Thymus (tissue), 11 donors: Measurements from ENCODE around the gene RNF13. TPM values are rescaled to one million over a fixed set of nuclear protein-coding genes. Genes with fewer than 3 reads are reported as not detected.

Source experiments
- DNase-seq, 9 donors: peaks; one replicate each; pipeline ENCODE4 v3.0.0-alpha.2; 2013; ENCODE audit warnings: low spot score in 9 of 9, low read depth in 6 of 9, missing footprints in 1 of 9
- H3K27ac ChIP-seq, 2 donors: one replicate each; pipeline ENCODE4 v1.5.1; 2013; ENCODE audit warnings: control low read depth in 1 of 2, low read depth in 1 of 2, low read length in 1 of 2, mild to moderate bottlenecking in 1 of 2, moderate library complexity in 1 of 2
- H3K27me3 ChIP-seq, 2 donors: one replicate each; pipeline ENCODE4 v1.5.1; 2013; ENCODE audit warnings: low read length in 1 of 2; ENCODE audit not compliant: control insufficient read depth in 2 of 2, insufficient read depth in 1 of 2
- H3K36me3 ChIP-seq, 2 donors: one replicate each; pipeline ENCODE4 v1.5.1; 2013; ENCODE audit warnings: low read length in 1 of 2, mild to moderate bottlenecking in 1 of 2, moderate library complexity in 1 of 2; ENCODE audit not compliant: control insufficient read depth in 2 of 2, insufficient read depth in 2 of 2
- H3K4me1 ChIP-seq, 2 donors: one replicate each; pipeline ENCODE4 v1.5.1; 2013; ENCODE audit warnings: low read length in 2 of 2; ENCODE audit not compliant: control insufficient read depth in 2 of 2, insufficient read depth in 2 of 2
- H3K4me3 ChIP-seq, 2 donors: one replicate each; pipeline ENCODE4 v1.5.1; 2013; ENCODE audit warnings: low read length in 2 of 2, control low read depth in 1 of 2, mild to moderate bottlenecking in 1 of 2
- H3K9me3 ChIP-seq, 2 donors: one replicate each; pipeline ENCODE4 v1.5.1; 2013; ENCODE audit warnings: low read length in 1 of 2, mild to moderate bottlenecking in 1 of 2; ENCODE audit not compliant: control insufficient read depth in 2 of 2, insufficient read depth in 1 of 2
- WGBS: extraction: QIAGEN DNeasy Blood & Tissue Kit; methylation state at CpG from one replicate; pipeline ENCODE4 v1.1.7; 2013; 5-methylcytosine and 5-hydroxymethylcytosine counted together
- polyA plus RNA-seq: library from polyadenylated mRNA; stranded (reverse); fragments of 200-250 nt; gene quantifications from one replicate; pipeline ENCODE4 v1.2.3, GENCODE V29; 2013
- total RNA-seq: library from RNA; stranded (reverse); fragments of 120-200 nt; gene quantifications from one replicate; pipeline ENCODE4 v1.2.4, GENCODE V29; 2013
- donor health status: healthy.

The RNF13 gene
- total and polyA plus RNA-seq, 2 donors = 53.3 to 57.2 TPM

DNA sequence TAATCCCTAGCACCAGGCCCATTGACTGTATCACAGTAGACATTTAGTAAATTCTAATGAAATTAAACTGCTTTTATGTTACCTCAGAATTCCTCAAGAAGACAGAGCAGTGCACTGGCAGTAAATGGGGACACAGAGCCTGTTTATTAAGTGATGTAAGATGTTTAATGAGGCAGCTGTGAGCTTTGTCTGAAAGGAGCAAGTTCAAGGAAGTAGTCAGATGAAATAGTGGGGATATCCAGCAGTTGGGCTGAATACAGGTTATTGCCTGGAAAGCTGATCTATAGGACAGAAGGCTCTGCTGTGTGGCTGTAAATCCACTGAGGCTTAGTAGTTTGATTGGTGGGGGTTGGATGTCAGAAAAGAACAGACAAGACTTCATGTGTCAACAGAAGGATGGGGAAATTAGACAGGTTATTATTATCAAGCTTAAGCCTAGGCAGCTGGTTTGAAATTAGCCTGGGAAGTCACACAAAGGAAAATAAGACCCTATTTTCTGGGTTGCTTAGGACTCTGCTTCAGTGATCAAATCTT lies 95.5 kb downstream of the RNF13 start:
- H3K36me3 ChIP-seq = peaks cover 0 to 1% of the 10 kb centered on the region in 2 donors
- H3K9me3 ChIP-seq = no peaks in the 10 kb centered on the region
- no peak overlapping the region for H3K27ac ChIP-seq
- H3K27me3 ChIP-seq = no peaks in the 10 kb centered on the region
- no peaks in the 10 kb centered on the region for H3K4me1 ChIP-seq
- H3K4me3 ChIP-seq = no peak overlapping the region
- no peak for DNase-seq

DNA sequence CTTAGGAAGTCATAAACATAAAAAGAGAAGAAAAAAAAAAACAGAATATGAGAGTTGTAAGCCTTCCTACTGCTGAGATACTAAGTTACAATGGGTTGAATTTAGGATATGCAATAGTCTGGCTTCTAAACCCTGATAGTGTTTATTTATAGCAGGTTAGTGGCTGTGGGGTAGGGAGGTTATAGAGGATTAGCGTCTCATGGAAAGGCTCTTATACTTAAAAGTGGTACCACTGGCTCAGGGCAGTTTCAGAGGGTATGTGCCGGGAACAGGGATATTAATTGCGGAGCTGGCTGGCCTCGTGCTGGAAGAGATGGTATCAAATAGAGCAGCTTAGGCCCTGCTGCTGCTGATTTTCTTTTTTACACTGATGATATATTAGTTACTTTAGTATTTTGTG lies 96.9 kb downstream of the RNF13 start:
- Histone ChIP-seq H3K9me3 (no peaks in the 10 kb centered on the region), H3K27ac (no peak overlapping the region), H3K4me3 (no peak overlapping the region), H3K36me3 (peaks cover 0 to 4% of the 10 kb centered on the region in 2 donors), H3K27me3 (no peaks in the 10 kb centered on the region), H3K4me1 (no peaks in the 10 kb centered on the region)
- WGBS = 99% methylated on average over 4 of the region's 4 CpGs
- no peak for DNase-seq

DNA sequence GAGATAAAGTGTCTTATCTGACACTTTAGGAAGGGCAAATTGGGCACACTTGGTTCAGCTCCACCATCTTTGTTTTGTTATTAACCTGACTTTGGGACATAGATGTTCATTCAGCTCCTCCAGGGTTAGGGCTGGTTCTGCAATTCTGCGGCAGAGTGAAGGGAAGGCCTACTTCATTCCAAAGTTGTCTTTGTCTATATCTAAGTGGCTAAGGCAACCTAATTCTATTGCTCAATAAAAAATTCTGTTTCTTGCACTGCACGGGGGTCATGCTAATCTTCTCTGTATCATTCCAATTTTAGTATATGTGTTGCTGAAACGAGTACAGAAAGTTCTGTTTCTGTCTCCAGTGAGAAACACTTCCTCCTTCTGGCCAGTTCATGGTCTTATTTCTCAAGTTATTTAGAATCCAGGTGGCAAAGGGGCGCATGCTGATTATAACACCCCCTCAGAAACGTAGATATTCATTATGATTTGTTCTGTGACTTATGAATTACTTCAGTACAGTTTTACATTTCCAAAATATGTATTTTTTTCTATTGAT lies 104.2 kb downstream of the RNF13 start:
- no peak overlapping the region for H3K4me3 ChIP-seq
- WGBS = 96% methylated on average over 5 of the region's 5 CpGs
- H3K27me3 ChIP-seq = no peaks in the 10 kb centered on the region
- no peaks in the 10 kb centered on the region for H3K4me1 ChIP-seq
- H3K9me3 ChIP-seq = no peaks in the 10 kb centered on the region
- no peak for DNase-seq
- peaks cover 0 to 4% of the 10 kb centered on the region in 2 donors for H3K36me3 ChIP-seq
- H3K27ac ChIP-seq = no peak overlapping the region

DNA sequence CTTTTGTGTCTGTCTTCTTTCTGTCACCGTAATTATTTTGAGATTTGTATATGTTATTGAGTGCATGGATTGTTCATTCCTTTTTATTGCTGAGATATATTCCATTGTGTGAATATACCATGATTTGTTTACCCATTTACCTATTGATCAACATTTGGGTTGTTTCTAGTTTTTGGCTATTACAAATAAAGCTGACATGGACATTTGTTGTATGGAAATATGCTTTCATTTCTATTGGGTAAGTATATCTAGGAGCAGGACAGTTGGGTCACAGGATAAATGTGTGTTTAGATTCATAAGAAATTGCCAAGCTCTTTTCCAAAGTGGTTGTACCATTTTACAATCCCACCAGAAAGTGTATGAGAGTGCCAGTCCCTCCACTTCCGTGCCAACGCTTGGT lies 106.5 kb downstream of the RNF13 start:
- H3K4me1 ChIP-seq = no peaks in the 10 kb centered on the region
- DNase-seq = no peak
- no peaks in the 10 kb centered on the region for H3K27me3 ChIP-seq
- H3K27ac ChIP-seq = no peak overlapping the region
- over 99% methylated on average over 3 of the region's 3 CpGs for WGBS
- no peak overlapping the region for H3K4me3 ChIP-seq
- no peaks in the 10 kb centered on the region for H3K9me3 ChIP-seq
- peaks cover 0 to 2% of the 10 kb centered on the region in 2 donors for H3K36me3 ChIP-seq

DNA sequence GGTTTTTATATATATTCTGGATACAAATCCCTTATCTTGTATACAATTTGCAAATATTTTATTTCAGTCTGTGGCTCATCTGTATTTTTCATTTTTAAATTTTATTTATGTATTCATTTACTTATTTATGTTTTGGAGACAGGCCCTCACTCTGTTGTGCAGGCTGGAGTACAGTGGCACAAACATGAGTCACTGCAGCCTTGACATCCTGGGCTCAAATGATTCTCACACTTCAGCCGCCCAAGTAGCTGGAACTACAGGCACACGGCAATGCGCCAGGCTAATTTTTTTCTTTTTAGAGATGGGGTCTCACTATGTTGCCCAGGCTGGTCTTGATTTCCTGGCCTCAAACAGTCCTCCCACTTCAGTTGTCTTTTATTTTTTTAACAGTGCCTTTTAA lies 107.1 kb downstream of the RNF13 start:
- WGBS = over 99% methylated on average over 3 of the region's 3 CpGs

DNA sequence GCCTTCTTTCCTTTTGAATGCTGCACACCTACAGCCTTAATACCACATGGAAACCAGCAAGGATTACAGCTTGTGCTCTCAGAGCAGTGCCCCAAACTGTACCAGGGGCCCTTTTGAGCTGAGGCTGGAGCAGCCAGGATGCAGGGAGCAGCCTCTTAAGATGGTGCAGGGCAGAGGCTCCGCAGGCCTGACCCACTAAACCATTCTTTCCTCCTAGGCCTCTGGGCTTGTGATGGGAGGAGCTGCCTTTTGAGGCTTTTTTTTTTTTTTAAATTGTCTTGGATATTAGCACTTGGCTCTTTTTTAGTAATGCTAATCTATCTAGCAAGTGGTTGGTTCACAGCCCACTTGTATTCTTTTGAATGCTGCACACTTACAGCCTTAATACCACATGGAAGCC lies 120.0 kb downstream of the RNF13 start:
- H3K36me3 ChIP-seq = peaks cover 9% of the 10 kb centered on the region in 2 donors
- 98% methylated on average over 1 of the region's 1 CpG for whole genome bisulfite sequencing
- no peaks in the 10 kb centered on the region for H3K4me1 ChIP-seq
- DNase-seq = no peak
- H3K9me3 ChIP-seq = peaks cover 0 to 8% of the 10 kb centered on the region in 2 donors
- H3K27me3 ChIP-seq = no peaks in the 10 kb centered on the region
- H3K4me3 ChIP-seq = no peak overlapping the region
- no peak overlapping the region for H3K27ac ChIP-seq

More for the DNA sequence above, 107.1 kb downstream of the RNF13 start:
- H3K36me3 ChIP-seq = peaks cover 0 to 2% of the 10 kb centered on the region in 2 donors
- H3K27ac ChIP-seq = no peak overlapping the region
- H3K9me3 ChIP-seq = no peaks in the 10 kb centered on the region
- no peaks in the 10 kb centered on the region for H3K27me3 ChIP-seq
- H3K4me1 ChIP-seq = no peaks in the 10 kb centered on the region
- no peak for DNase-seq
- no peak overlapping the region for H3K4me3 ChIP-seq

DNA sequence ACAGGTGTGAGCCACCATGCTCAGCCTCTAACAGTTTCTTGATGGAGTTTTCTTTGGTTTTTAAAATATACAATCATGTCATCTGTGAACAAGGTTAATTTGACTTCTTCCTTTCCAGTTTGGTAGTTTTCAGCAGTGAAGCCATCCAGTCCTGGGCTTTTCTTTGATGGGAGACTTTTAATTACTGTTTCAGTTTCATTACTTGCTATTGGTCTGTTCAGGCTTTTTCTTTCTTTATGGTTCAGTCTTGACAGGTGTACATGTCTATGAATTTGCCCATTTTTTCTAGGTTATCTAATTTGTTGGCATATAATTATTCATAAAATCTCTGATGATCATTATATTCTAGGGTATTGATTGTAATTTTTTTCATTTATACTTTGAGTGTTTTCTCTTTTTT lies 120.8 kb downstream of the RNF13 start:
- no peaks in the 10 kb centered on the region for H3K27me3 ChIP-seq
- no peak overlapping the region for H3K27ac ChIP-seq
- H3K4me1 ChIP-seq = no peaks in the 10 kb centered on the region
- peaks cover 0 to 8% of the 10 kb centered on the region in 2 donors for H3K9me3 ChIP-seq
- H3K4me3 ChIP-seq = no peak overlapping the region
- H3K36me3 ChIP-seq = peaks cover 9% of the 10 kb centered on the region in 2 donors
- DNase-seq = no peak

DNA sequence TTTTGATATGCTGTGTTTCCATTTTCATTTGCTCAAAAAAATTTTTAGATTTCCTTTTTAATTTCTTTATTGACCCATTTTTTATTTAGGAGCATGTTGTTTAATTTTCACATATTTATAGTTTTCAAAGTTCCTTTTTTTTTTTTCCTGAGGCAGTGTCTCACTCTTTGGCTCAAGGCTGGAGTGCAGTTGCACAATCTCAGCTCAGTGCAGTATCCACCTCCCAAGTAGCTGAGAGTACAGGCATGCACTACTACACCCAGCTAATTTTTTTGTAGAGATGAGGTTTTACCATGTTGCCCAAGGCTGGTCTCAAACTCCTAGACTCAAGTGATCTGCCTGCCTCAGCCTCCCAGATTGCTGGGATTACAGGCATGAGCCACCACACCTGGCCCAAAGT lies 121.5 kb downstream of the RNF13 start:
- Histone ChIP-seq H3K27ac (no peak overlapping the region), H3K4me3 (no peak overlapping the region), H3K27me3 (no peaks in the 10 kb centered on the region), H3K9me3 (peaks cover 0 to 8% of the 10 kb centered on the region in 2 donors), H3K36me3 (peaks cover 9% of the 10 kb centered on the region in 2 donors), H3K4me1 (no peaks in the 10 kb centered on the region)
- no peak for DNase-seq

DNA sequence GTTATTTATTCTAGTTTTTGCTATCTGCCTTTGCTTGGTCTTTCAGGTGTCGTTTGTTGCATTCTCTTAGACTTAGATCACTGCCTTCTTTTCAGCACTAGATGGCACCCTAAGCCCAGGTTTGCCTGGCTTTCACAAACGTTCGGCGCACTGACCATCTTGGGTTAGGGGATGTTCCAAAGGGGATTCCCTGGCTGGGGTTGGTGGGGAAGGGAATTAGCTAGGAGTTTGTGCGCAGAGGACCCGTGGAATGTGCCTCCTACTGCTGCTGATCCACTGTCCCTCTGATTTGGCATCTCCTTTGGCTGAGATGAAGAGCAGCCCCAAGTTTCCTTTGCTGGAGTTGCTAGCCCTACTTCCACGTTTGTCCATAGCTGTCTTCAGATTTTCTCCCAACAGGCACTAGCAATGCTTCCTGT lies 123.8 kb downstream of the RNF13 start:
- no peaks in the 10 kb centered on the region for H3K4me1 ChIP-seq
- H3K27ac ChIP-seq = no peak overlapping the region
- no peaks in the 10 kb centered on the region for H3K27me3 ChIP-seq
- peaks cover 0 to 8% of the 10 kb centered on the region in 2 donors for H3K9me3 ChIP-seq
- 83% methylated on average over 7 of the region's 7 CpGs for WGBS
- DNase-seq = peak; percentile 9 to 61 (median 31)
- no peak overlapping the region for H3K4me3 ChIP-seq
- H3K36me3 ChIP-seq = peaks cover 9% of the 10 kb centered on the region in 2 donors
